GM12878 (cell line): ENCODE measurements around the gene APBB1IP. TPM values are rescaled to one million over a fixed set of nuclear protein-coding genes. Genes with fewer than 3 reads are reported as not detected.

ENCODE experiments used
- ASH2L ChIP-seq: fragments of 300-600, 200-600 bp; sonication (generic); IDR thresholded peaks from 2 replicates; pipeline ENCODE4 v1.6.1; 2017; ENCODE audit warnings: low read depth, mild to moderate bottlenecking, borderline replicate concordance
- BACH1 ChIP-seq: fragments of 450-650 bp; IDR thresholded peaks from 2 replicates; pipeline ENCODE4 v1.6.1; 2017; ENCODE audit warnings: mild to moderate bottlenecking, borderline replicate concordance
- CBX3 ChIP-seq: fragments of 200-600 bp; sonication (generic); IDR thresholded peaks from 2 replicates; pipeline ENCODE4 v1.6.1; 2016; ENCODE audit warnings: low read depth, borderline replicate concordance
- CREM ChIP-seq: IDR thresholded peaks from 2 replicates; pipeline ENCODE4 v1.6.1; 2014; ENCODE audit warnings: antibody characterized with exemption, low read depth
- FOXK2 ChIP-seq: fragments of 450-650 bp; IDR thresholded peaks from 2 replicates; pipeline ENCODE4 v1.6.1; 2017; ENCODE audit warnings: mild to moderate bottlenecking, moderate library complexity
- FOXM1 ChIP-seq: IDR thresholded peaks from 2 replicates; pipeline ENCODE4 v1.6.1; 2012; ENCODE audit warnings: low read depth, mild to moderate bottlenecking, inconsistent platforms, low read length, moderate library complexity
- MEF2A ChIP-seq: IDR thresholded peaks from 2 replicates; pipeline ENCODE4 v1.6.1; 2011; ENCODE audit warnings: low read depth, mild to moderate bottlenecking, low read length, moderate library complexity; ENCODE audit not compliant: insufficient read depth
- NR2C1 ChIP-seq: fragments of 450-650 bp; IDR thresholded peaks from 2 replicates; pipeline ENCODE4 v1.6.1; 2017; ENCODE audit warnings: antibody characterized with exemption, mild to moderate bottlenecking, moderate library complexity
- NR2F1 ChIP-seq: fragments of 450-650 bp; conservative IDR thresholded peaks from 2 replicates; pipeline ENCODE4 v1.6.1; 2017; ENCODE audit warnings: mild to moderate bottlenecking
- NRF1 ChIP-seq: conservative IDR thresholded peaks from 2 replicates; pipeline ENCODE4 v1.6.1; 2011; ENCODE audit warnings: mild to moderate bottlenecking, low read depth, low read length, improper control_type of control experiment
- WRNIP1 ChIP-seq: IDR thresholded peaks from 2 replicates; pipeline ENCODE4 v1.6.1; 2011; ENCODE audit warnings: low read depth, low read length, improper control_type of control experiment, borderline replicate concordance
- YBX1 ChIP-seq: fragments of 450-650 bp; IDR thresholded peaks from 2 replicates; pipeline ENCODE4 v1.6.1; 2016; ENCODE audit warnings: antibody characterized with exemption
- ZNF274 ChIP-seq: IDR thresholded peaks from one replicate; pipeline ENCODE4 v1.8.0; 2011; ENCODE audit not compliant: insufficient read length, insufficient read depth
- ZNF622 ChIP-seq: fragments of 450-650 bp; IDR thresholded peaks from 2 replicates; pipeline ENCODE4 v1.6.1; 2017; ENCODE audit warnings: mild to moderate bottlenecking, inconsistent platforms
- polyA plus RNA-seq, 11 experiments: library from polyadenylated mRNA; depleted of rRNA in 4 of 11; unstranded in 6 of 11; stranded (reverse) in 5 of 11; fragments of >200 nt; fragmentation: Nextera tagmentation in 4 of 11; fragmentation: Illumina TruSeq in 1 of 11; extraction: Ambion mirVana in 4 of 11; extraction: Trizol in 1 of 11; gene quantifications; 1 replicate in 1 of 11; 2 replicates in 10 of 11; pipeline versions ENCODE4 v1.2.1 to v1.2.3, GENCODE V29; 2011 to 2016; ENCODE audit warnings: inconsistent platforms in 2 of 11, missing spikeins in 2 of 11, low read depth in 1 of 11
- total RNA-seq, 4 experiments: library from RNA; depleted of rRNA in 3 of 4; stranded (reverse); fragments of >200 nt in 3 of 4; fragmentation: Illumina TruSeq in 1 of 4; extraction: Trizol in 1 of 4; gene quantifications; 2 replicates each; pipeline versions ENCODE4 v1.2.1 to v1.2.3, GENCODE V29; 2013 to 2021
- TF ChIP-seq, protein P1 (sequence below): IDR thresholded peaks from 2 replicates; pipeline ENCODE4 v1.6.1; 2012; ENCODE audit warnings: low read depth, low read length, improper control_type of control experiment
- TF ChIP-seq, protein P2 (sequence below): IDR thresholded peaks from 2 replicates; pipeline ENCODE4 v1.6.1; 2011; ENCODE audit warnings: borderline replicate concordance, low read depth, mild to moderate bottlenecking, moderate library complexity, mixed read lengths, low read length; ENCODE audit not compliant: insufficient read depth; ENCODE audit errors: extremely low read length
- TF ChIP-seq, protein P3 (sequence below): fragments of 450-650 bp; formaldehyde crosslinking; IDR thresholded peaks from 2 replicates; pipeline ENCODE4 v1.4.0; 2020; ENCODE audit warnings: mild to moderate bottlenecking, moderate library complexity
- TF ChIP-seq, protein P4 (sequence below): IDR thresholded peaks from 2 replicates; pipeline ENCODE4 v1.6.1; 2011; ENCODE audit warnings: low read depth, mild to moderate bottlenecking, low read length, moderate library complexity, borderline replicate concordance; ENCODE audit errors: extremely low read depth
- TF ChIP-seq, protein P5 (sequence below): fragments of 450-650 bp; IDR thresholded peaks from 2 replicates; pipeline ENCODE4 v1.6.1; 2016; ENCODE audit warnings: mild to moderate bottlenecking, moderate library complexity, borderline replicate concordance

The APBB1IP gene
- total and polyA plus RNA-seq, 10 of the 15 experiments (the other 5 are each of a cell fraction or from before 2014, with no cell fraction given): 7.3 to 67.4 (median 19.9) TPM

DNA sequence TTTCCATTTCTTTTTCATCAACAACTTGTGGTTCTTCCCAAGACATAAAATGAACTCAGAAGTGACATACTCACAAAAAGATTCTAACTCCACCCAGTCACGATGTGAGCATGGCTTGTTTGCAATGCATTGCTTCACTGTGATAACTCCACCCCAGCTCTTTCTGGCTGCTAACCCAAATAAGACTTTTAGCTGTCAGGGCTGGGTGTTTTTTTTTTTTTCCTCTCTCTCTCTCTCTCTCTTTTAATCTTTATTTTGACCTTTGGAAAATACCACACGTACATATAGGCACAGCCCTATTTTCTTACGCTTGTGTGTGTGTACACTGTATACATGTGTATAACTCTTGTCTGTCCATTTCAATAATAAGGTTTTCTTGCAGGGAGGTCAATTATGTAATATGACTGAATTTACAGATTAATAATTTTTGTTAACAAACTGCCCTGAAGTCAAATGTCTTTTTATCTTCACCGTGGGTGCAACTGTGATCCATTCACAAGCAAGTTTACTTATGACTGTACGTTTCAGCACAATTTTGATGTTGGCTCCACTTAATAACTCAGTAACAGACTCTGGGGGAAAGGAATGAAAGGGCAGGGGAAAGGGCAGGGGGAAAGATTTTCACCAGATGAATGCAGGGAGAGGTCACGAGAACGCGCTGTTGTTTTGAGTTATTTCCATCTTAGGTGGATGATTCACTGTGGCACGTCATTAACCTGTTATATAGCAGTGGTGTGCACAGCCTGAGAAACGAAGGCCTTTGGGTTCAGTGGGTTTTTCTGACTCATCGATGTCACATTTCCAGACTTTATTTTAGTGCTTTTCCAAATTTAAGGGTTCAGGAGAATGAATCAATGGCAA, 49.1 kb downstream of the APBB1IP start (continued):
- TF ChIP-seq YBX1 (no peak), BACH1 (peak; percentile 74; the same call in 1 of the 2 replicates), ZNF622 (no peak), NR2F1 (peak; percentile 94), MEF2A (peak; percentile 70; the same call in 1 of the 2 replicates), WRNIP1 (no peak), ASH2L (0 out of 2 replicates have a peak, but pooled peaks have one; percentile 52), NR2C1 (peak; percentile 31; the same call in 1 of the 2 replicates), NRF1 (no peak), CBX3 (no peak), FOXM1 (peak; percentile 82), FOXK2 (no peak), CREM (peak; percentile 85), ZNF274 (no peak)
- TF ChIP-seq, protein P1, sequence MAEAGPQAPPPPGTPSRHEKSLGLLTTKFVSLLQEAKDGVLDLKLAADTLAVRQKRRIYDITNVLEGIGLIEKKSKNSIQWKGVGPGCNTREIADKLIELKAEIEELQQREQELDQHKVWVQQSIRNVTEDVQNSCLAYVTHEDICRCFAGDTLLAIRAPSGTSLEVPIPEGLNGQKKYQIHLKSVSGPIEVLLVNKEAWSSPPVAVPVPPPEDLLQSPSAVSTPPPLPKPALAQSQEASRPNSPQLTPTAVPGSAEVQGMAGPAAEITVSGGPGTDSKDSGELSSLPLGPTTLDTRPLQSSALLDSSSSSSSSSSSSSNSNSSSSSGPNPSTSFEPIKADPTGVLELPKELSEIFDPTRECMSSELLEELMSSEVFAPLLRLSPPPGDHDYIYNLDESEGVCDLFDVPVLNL: no peak
- TF ChIP-seq, protein P2, sequence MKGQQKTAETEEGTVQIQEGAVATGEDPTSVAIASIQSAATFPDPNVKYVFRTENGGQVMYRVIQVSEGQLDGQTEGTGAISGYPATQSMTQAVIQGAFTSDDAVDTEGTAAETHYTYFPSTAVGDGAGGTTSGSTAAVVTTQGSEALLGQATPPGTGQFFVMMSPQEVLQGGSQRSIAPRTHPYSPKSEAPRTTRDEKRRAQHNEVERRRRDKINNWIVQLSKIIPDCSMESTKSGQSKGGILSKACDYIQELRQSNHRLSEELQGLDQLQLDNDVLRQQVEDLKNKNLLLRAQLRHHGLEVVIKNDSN: no peak
- TF ChIP-seq, protein P3, sequence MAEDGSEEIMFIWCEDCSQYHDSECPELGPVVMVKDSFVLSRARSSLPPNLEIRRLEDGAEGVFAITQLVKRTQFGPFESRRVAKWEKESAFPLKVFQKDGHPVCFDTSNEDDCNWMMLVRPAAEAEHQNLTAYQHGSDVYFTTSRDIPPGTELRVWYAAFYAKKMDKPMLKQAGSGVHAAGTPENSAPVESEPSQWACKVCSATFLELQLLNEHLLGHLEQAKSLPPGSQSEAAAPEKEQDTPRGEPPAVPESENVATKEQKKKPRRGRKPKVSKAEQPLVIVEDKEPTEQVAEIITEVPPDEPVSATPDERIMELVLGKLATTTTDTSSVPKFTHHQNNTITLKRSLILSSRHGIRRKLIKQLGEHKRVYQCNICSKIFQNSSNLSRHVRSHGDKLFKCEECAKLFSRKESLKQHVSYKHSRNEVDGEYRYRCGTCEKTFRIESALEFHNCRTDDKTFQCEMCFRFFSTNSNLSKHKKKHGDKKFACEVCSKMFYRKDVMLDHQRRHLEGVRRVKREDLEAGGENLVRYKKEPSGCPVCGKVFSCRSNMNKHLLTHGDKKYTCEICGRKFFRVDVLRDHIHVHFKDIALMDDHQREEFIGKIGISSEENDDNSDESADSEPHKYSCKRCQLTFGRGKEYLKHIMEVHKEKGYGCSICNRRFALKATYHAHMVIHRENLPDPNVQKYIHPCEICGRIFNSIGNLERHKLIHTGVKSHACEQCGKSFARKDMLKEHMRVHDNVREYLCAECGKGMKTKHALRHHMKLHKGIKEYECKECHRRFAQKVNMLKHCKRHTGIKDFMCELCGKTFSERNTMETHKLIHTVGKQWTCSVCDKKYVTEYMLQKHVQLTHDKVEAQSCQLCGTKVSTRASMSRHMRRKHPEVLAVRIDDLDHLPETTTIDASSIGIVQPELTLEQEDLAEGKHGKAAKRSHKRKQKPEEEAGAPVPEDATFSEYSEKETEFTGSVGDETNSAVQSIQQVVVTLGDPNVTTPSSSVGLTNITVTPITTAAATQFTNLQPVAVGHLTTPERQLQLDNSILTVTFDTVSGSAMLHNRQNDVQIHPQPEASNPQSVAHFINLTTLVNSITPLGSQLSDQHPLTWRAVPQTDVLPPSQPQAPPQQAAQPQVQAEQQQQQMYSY (CRISPR knock-in tag): no peak
- TF ChIP-seq, protein P4, sequence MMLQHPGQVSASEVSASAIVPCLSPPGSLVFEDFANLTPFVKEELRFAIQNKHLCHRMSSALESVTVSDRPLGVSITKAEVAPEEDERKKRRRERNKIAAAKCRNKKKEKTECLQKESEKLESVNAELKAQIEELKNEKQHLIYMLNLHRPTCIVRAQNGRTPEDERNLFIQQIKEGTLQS: no peak
- TF ChIP-seq, protein P5, sequence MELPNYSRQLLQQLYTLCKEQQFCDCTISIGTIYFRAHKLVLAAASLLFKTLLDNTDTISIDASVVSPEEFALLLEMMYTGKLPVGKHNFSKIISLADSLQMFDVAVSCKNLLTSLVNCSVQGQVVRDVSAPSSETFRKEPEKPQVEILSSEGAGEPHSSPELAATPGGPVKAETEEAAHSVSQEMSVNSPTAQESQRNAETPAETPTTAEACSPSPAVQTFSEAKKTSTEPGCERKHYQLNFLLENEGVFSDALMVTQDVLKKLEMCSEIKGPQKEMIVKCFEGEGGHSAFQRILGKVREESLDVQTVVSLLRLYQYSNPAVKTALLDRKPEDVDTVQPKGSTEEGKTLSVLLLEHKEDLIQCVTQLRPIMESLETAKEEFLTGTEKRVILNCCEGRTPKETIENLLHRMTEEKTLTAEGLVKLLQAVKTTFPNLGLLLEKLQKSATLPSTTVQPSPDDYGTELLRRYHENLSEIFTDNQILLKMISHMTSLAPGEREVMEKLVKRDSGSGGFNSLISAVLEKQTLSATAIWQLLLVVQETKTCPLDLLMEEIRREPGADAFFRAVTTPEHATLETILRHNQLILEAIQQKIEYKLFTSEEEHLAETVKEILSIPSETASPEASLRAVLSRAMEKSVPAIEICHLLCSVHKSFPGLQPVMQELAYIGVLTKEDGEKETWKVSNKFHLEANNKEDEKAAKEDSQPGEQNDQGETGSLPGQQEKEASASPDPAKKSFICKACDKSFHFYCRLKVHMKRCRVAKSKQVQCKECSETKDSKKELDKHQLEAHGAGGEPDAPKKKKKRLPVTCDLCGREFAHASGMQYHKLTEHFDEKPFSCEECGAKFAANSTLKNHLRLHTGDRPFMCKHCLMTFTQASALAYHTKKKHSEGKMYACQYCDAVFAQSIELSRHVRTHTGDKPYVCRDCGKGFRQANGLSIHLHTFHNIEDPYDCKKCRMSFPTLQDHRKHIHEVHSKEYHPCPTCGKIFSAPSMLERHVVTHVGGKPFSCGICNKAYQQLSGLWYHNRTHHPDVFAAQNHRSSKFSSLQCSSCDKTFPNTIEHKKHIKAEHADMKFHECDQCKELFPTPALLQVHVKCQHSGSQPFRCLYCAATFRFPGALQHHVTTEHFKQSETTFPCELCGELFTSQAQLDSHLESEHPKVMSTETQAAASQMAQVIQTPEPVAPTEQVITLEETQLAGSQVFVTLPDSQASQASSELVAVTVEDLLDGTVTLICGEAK: no peak
